Stimulated activated CD4-positive, alpha-beta T cell treated with anti-CD3 and anti-CD28 coated beads, Interleukin-1b, Interleukin-23, amount 100 ng/mL, for 48 hours (primary cell): Measurements from ENCODE around the gene CYP46A1.
"Not testable (repeated sequence)": the region's sequence is repeated elsewhere in the genome, so short reads cannot be mapped to it uniquely, and the experiment has no call there.

Source experiments
- DNase-seq: peaks from one replicate; pipeline ENCODE4 v3.0.0-alpha.2; 2020

The CYP46A1 gene

DNA sequence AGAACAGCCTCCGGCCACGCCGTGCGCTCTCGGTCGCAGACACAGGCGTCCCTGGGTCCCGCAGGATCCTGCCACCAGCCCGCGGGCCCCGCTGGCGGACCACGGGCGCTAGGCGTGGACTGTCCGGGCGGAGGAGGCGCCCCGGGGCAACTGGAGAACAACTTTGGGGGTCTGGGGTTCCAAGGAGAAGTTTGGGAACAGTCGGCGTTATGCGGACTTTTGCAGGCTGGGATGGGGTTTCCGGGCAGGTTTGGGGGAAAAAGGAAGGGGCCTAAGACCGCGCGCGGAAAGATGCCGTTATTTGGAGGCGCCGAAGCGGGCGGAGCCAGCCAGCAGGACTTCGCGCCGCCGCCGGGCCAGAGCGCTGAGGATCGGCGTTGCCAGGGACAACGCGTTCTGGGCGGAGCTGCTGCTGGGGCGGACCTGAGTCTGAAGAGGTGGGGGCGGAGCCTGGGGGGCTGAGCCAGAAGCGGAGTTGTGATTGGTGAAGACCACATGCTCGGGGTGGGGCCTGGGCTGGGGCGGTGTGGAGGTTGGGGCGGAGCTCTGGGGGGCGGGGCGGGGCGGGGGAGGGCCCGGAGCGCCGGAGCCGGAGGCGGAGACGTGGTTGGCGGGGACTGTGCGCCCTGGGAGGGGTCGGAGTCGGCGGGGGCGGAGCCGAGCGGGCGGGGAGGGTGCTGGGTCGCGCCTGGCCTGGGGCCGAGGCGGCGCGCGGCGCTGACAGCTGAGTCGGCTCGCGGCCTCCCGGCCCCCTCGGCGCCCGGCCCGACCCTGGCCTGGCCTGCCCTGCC lies at the start of gene CYP46A1:
Gene CYP46A1, plus strand, starts transcription at position 680 of the 791 bp plus-strand sequence. CDS start 120 bp downstream, outside the sequence.
- DNase-seq = peak; percentile 100

DNA sequence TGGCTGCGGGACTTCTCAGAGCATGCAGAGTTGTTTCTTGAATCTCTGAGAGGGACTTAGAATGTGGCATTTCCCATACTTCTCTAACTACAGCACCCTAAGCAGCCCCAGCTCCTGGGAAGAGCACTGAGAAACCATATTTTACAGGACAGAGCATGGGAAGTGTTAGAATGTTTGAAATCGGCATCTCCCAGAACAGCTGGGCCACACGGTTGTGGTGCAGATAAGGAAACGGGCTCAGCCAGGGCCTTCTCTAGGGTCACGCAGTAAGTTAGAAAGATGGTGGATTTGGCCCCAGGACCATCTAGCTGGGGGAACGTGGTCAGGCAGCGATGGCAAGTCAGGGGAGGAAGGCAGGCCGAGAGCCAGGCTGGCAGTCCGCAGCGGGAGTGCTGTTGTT lies 49.7 kb upstream of the CYP46A1 start:
- no peak for DNase-seq

- DNase-seq = no peak
Measured at GRCh38 chr14:99635116-99635515, 49.0 kb upstream of the CYP46A1 start.

DNA sequence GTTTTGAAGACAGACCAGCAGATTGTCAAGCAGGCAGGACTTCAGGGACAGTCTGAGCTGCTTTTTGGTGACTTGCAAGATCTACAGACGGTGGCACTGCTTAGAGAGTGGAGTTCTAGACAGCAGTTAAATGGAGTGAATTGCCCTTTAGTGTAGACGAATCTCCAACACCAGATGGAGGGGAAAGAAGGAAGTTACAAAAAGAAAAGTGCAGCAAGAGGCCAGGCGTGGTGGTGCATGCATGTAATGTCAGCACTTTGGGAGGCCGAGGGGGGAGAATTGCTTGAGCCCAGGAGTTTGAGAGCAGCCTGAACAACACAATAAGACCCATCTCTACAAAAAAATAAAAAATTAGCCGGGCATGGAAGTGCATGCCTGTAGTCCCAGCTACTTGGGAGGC lies 47.6 kb upstream of the CYP46A1 start:
- no peak for DNase-seq

GRCh38 chr14:99637624-99638023 lies 46.5 kb upstream of the CYP46A1 start:
- no peak for DNase-seq

DNA sequence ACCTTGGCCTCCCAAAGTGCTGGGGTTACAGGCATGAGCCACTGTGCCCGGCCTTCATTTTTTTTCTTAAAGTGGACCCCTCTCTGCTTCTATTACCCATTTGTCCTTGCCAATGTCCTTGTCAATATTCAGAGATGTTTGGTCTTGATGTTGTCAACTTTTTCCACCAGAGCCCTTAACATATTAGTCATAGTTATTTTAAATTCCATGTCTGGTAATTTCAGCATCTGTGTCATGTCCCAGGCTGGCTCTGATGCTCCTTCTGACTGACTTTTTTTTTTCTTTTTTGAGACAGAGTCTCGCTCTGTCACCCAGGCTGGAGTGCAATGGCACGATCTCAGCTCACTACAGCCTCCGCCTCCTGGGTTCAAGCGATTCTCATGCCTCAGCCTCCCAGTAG lies 41.3 kb upstream of the CYP46A1 start:
- not testable (repeated sequence) for DNase-seq

GRCh38 chr14:99643343-99643742 lies 40.8 kb upstream of the CYP46A1 start:
- no peak for DNase-seq

- DNase-seq = no peak
Measured at GRCh38 chr14:99644035-99644587, 40.0 kb upstream of the CYP46A1 start.

- DNase-seq = no peak
Measured at GRCh38 chr14:99644723-99645544, 39.2 kb upstream of the CYP46A1 start, which contains the start of gene HHIPL1. TSS of gene HHIPL1 (plus strand) at chr14:99645129. CDS start at chr14:99645208, 79 bp downstream.

DNA sequence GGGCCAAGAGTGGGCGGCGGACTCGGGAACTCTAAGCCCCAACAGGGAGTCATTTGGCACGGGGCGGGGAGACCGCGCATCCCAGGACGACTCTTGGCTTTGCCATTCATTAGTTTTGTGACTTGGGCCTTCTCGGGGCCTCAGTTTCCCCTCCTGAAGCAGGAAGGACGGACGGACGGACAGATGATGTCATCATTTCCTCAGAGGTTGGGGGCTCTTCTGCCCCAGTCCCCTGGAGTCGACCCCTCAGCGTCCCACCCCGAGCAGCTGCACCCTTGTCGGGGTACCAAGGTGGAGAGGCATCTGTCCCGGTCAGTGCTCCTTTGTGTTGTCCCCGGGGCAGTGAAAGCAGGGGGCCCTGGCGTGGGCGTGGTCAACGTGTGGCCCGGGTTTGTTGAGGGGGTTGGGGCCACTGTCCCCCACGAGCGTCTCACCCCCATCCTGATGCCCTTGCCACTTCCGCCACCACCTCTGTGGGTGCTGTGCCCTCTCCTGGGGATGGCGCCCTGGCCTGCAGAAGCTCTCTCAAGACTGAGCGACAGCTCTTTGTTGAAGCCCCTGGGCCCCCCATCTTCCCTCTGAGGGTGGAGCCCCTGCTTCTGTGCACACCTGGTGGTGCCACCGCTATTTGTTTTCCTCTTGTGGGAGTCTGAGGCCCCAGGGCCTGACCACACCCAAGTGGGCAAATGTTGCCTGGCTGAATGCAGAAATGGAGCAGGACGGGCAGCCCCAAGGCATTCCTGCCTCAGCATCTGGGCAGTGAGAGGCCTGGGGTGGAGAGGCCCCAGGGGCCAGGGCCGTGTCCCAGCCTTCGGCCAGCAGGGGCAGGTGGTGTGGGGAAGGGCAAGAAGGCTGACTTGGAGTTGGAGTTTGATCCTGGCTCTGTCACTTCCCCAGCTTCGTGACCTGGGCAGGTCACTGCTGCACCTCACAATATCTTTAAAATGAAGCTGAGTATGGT lies 38.3 kb upstream of the CYP46A1 start:
- no peak for DNase-seq

DNA sequence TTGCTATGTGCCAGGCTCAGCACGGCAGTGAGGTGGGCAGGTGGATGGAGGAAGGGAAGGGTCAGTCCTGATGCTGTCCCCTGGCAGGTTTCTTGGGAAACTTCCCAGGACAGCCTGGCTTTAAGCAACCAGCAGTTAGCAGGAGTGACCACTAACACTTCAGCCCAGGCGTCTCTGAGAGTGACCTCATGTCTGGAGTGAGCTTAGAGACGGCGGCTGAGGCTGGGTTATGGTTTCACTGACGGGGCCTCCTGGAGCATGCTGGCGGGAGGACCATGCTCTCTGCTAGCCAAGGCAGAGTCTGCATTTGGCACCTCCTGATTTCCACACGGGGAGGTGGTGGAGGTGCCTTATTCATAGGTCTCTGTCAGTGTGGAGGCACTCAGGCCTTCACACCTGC lies 36.7 kb upstream of the CYP46A1 start:
- DNase-seq = no peak

DNA sequence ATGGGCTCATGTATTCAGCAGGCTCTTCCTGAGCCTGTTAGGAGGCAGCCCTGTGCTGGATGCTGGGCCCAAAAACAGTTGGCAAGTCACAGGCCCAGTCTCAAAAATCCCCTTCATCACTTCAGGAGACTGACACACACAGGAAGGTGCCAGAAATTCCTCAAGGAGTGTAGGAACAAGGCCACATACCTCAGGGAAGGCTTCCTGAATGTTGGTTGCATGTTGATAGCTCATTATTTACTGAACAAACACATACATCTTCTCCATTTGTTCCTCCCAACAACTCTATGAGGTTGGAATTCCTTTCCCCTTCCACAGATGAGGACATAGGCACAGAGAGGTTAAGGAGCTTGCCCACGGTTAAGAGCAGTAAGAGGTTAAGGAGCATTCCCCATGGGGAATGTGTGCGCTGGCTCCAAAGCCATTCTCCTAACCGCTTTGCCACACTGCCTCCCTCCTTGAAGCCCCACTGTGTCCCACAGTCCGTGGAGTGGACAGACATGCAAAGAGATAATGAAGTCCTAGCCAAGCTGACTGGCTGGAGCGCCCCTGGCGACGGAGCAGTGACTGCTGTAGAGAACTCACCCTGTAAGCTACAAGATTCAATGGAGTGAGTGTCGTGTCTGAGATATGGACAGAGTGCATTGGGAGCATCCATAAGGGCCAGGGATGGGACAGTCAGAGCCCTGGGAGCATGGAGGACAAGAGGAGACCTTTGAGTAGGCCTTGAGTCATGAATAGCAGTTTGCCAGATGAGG lies 35.9 kb upstream of the CYP46A1 start:
- no peak for DNase-seq

GRCh38 chr14:99649219-99649618 lies 34.9 kb upstream of the CYP46A1 start:
- no peak for DNase-seq

GRCh38 chr14:99649643-99650042 lies 34.5 kb upstream of the CYP46A1 start:
- DNase-seq = no peak

DNA sequence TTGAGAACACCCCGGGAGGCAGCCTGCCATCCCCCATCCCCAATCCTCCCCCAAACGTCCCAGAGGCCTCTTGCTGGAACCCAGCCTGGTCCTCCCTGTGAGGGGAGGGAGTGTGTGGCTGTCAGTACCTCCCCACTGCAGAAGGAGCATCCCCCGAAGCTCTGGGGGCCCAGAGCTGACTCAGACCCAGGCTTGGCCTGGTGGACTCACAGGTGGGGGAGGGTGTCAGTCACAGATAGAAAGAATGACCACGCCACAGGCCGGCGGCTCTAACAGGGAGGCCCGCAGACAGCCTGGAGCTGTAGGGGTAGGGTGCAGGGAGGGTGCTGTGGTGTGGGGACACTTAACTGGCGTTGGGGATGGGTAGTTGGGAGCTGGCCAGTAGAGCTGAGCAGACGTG lies 33.9 kb upstream of the CYP46A1 start:
- no peak for DNase-seq

DNA sequence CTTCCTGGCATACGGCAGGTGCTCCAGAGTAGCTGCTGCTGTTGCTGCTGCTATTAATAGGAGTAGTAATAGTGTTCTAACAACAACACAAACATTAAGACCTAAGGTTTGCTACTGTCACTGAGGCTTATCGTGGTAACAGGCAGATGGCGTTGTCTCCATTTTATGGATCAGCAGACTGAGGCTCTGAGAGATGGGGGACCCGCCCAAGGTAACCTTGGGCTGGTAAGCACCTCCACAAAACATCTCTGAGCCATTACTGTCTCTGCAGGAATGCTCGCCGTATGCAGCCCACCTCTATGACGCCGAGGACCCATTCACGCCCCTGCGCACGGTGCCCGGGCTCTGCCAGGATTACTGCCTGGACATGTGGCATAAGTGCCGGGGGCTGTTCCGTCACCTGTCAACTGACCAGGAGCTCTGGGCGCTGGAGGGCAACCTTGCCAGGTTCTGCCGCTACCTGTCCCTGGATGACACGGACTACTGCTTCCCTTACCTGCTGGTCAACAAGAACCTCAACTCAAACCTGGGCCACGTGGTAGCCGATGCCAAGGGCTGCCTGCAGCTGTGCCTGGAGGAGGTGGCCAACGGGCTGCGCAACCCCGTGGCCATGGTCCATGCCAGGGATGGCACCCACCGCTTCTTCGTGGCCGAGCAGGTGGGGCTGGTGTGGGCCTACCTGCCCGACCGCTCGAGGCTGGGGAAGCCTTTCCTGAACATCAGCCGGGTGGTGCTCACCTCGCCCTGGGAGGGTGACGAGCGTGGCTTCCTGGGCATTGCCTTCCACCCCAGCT lies 31.9 kb upstream of the CYP46A1 start:
- DNase-seq = no peak

- DNase-seq = no peak
Measured at GRCh38 chr14:99654235-99654985, 29.7 kb upstream of the CYP46A1 start.

DNA sequence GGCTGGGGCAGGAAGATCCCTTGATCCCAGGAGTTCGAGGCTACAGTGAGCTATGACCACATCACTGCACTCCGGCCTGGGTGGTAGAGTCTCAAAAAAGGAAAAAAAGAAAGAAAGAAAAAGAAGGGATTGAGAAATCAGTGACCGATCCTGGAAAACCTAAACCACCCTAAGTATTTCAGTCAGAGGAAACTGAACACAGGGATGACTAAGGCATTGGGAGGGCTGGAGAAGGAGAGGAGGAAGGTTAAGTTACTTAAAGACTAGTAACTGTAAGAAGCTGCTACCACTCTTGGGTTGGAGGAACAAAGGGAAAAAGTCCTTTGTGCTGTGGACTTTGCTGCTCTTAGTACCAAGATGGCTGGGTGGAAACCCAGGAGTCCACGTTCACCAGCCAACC lies 28.6 kb upstream of the CYP46A1 start:
- DNase-seq = no peak

- no peak for DNase-seq
Measured at GRCh38 chr14:99656171-99656570, 27.9 kb upstream of the CYP46A1 start.

- no peak for DNase-seq
Measured at GRCh38 chr14:99657645-99658155, 26.4 kb upstream of the CYP46A1 start.
